Mesenteric fat pad (tissue), 1 donor: Measurements from ENCODE around the gene CERT1. TPM values are rescaled to one million over a fixed set of nuclear protein-coding genes. Genes with fewer than 3 reads are reported as not detected.

Experiments
- total RNA-seq: library from RNA; stranded (reverse); fragmentation: NEBNext Ultra II Directional; extraction: Animal tissue kit (Norgen Biotek cat#: 25700); gene quantifications from one replicate; pipeline ENCODE4 v1.2.1, GENCODE V29; 2021
- donor health status: DM: yes; HTN: yes; CAD: no.

CERT1 gene
- total RNA-seq, 1 donor from 2014 or later = 83.0 TPM

Other genes starting within 250 kb of the CERT1 start
- gene HMGCR, start 174.4 kb downstream of the CERT1 start, total RNA-seq = 23.0 TPM
- 35.9 TPM for gene POLK, start 262 bp upstream of the CERT1 start, total RNA-seq
- 0.64 TPM for gene ANKDD1B, start 99.8 kb upstream of the CERT1 start, total RNA-seq
- 4.9 TPM for gene POC5, start 205.8 kb upstream of the CERT1 start, total RNA-seq